D721Med (cell line): ENCODE results near the gene NUP93.

Experiments
- DNase-seq: peaks from one replicate; pipeline ENCODE4 v3.0.0; 2011; ENCODE audit warnings: low spot score; ENCODE audit not compliant: insufficient read length
- FAIRE-seq: peaks from 2 replicates; lab custom pipeline; 2011; peaks lifted over from hg19 to GRCh38; lab: Jason Lieb, UNC
- CTCF ChIP-seq: IDR thresholded peaks from 2 replicates; pipeline ENCODE4 v1.5.1; 2012; ENCODE audit warnings: mild to moderate bottlenecking, control low read depth; ENCODE audit not compliant: insufficient read depth; ENCODE audit errors: missing control alignments

Gene NUP93

GRCh38 chr16:56729735-56730662 is at the start of gene NUP93:
Gene NUP93 (plus strand): TSS chr16:56730129. CDS start chr16:56748248, 18,119 bp downstream.
- FAIRE-seq (no peak), DNase-seq (peak; percentile 50)
- no peak for TF ChIP-seq CTCF

- FAIRE-seq (no peak), DNase-seq (peak; percentile 23)
- TF ChIP-seq CTCF: no peak
Measured at GRCh38 chr16:56681939-56682702, 47.8 kb upstream of the NUP93 start, which contains the start of gene MT1X. Gene MT1X (plus strand): TSS chr16:56682470. CDS start chr16:56682541, 71 bp downstream.

- DNase-seq: no peak
- no peak for TF ChIP-seq CTCF
Measured at GRCh38 chr16:56682703-56683397, 47.1 kb upstream of the NUP93 start.

GRCh38 chr16:56683424-56684172 is 46.3 kb upstream of the NUP93 start:
- no peak for TF ChIP-seq CTCF
- DNase-seq (no peak), FAIRE-seq (no peak)

More at GRCh38 chr16:56682703-56683397, 47.1 kb upstream of the NUP93 start:
- no peak for FAIRE-seq

GRCh38 chr16:56684256-56684925 is 45.5 kb upstream of the NUP93 start:
- no peak for DNase-seq
- no peak for FAIRE-seq
- no peak for TF ChIP-seq CTCF
